GM12878 (cell line): ENCODE data around the gene HTR7. TPM values are rescaled to one million over a fixed set of nuclear protein-coding genes. Genes with fewer than 3 reads are reported as not detected.

Source experiments
- ATAC-seq: fragments of 200-7000 bp; cut with Tn5 transposase; 3 replicates; pipeline ENCODE4 v1.9.1; 2020; ENCODE audit warnings: mild to moderate bottlenecking, moderate library complexity
- BruUV-seq: library from RNA; stranded (reverse); fragments of 400-500 nt; replicated peaks from 2 replicates; lab custom pipeline; 2021; lab: Mats Ljungman, UMichigan
- CTCF ChIA-PET: fragments of 300-600 bp; sonication (Branson Sonifier 250); formaldehyde crosslinking; extraction: SDS; loops from one replicate; lab custom pipeline; 2021; ENCODE audit warnings: inconsistent platforms; lab: Yijun Ruan, JAX
- POLR2A ChIA-PET: fragments of 350-600 bp; formaldehyde crosslinking; extraction: SDS; loops from one replicate; lab custom pipeline; 2021; ENCODE audit warnings: inconsistent platforms; lab: Charles Lee
- RAD21 ChIA-PET: fragments of 300-600 bp; sonication (Branson Sonifier 250); formaldehyde crosslinking; loops from one replicate; lab custom pipeline; 2023; ENCODE audit warnings: antibody characterized with exemption; ENCODE audit not compliant: unreplicated experiment; lab: Charles Lee
- SMC1A ChIA-PET: fragments of 300-600 bp; sonication (Branson Sonifier 250); formaldehyde crosslinking; loops from one replicate; lab custom pipeline; 2023; ENCODE audit not compliant: unreplicated experiment, uncharacterized antibody; lab: Charles Lee
- DNase-seq: peaks from one replicate; pipeline ENCODE4 v3.0.0-alpha.2; 2011; ENCODE audit warnings: low read depth, low spot score
- FAIRE-seq: peaks from 3 replicates; lab custom pipeline; 2011; peaks lifted over from hg19 to GRCh38; lab: Jason Lieb, UNC
- H2AFZ ChIP-seq: 2 replicates; pipeline ENCODE4 v1.6.0; 2011; ENCODE audit warnings: low read depth, low read length, control low read depth; ENCODE audit not compliant: control insufficient read depth
- H3K27ac ChIP-seq: 2 replicates; pipeline ENCODE4 v1.5.1; 2011; ENCODE audit warnings: control low read depth; ENCODE audit not compliant: control insufficient read depth, insufficient read depth
- H3K27me3 ChIP-seq, 2 experiments: replicated peaks in 1 of 2; 2 replicates each; pipeline versions ENCODE4 v1.6.0 to v1.6.1; 2011; ENCODE audit warnings: low read length in 1 of 2; ENCODE audit not compliant: control insufficient read depth in 2 of 2, insufficient read depth in 2 of 2
- H3K36me3 ChIP-seq, 2 experiments: 2 replicates each; pipeline ENCODE4 v1.5.1; 2011; ENCODE audit warnings: low read length in 1 of 2; ENCODE audit not compliant: control insufficient read depth in 2 of 2, insufficient read depth in 2 of 2
- H3K4me1 ChIP-seq: 2 replicates; pipeline ENCODE4 v1.6.1; 2011; ENCODE audit warnings: mild to moderate bottlenecking, low read length, moderate library complexity, mixed read lengths; ENCODE audit not compliant: control insufficient read depth, insufficient read depth
- H3K4me2 ChIP-seq: 2 replicates; pipeline ENCODE4 v1.6.0; 2011; ENCODE audit warnings: control low read depth; ENCODE audit not compliant: control insufficient read depth, insufficient read depth
- H3K4me3 ChIP-seq: fragments of 200-600 bp; sonication (generic); 2 replicates; pipeline ENCODE4 v1.5.1; 2016
- H3K79me2 ChIP-seq: 2 replicates; pipeline ENCODE4 v1.6.0; 2011; ENCODE audit warnings: low read length; ENCODE audit not compliant: control insufficient read depth, insufficient read depth
- H3K9ac ChIP-seq: 2 replicates; pipeline ENCODE4 v1.8.0; 2011; ENCODE audit warnings: low read length, control low read depth, mixed read lengths; ENCODE audit not compliant: control insufficient read depth, insufficient read depth
- H3K9me3 ChIP-seq: replicated peaks from 3 replicates; pipeline ENCODE4 v1.5.1; 2011; ENCODE audit warnings: mild to moderate bottlenecking, low read length; ENCODE audit not compliant: control insufficient read depth, insufficient read depth
- H4K20me1 ChIP-seq: 2 replicates; pipeline ENCODE4 v1.6.0; 2011; ENCODE audit not compliant: control insufficient read depth, insufficient read depth
- EP300 ChIP-seq, 2 experiments: fragments of 150-350 bp in 1 of 2; IDR thresholded peaks; 2 replicates each; pipeline ENCODE4 v1.6.1; 2011 to 2012; ENCODE audit warnings: low read depth in 2 of 2, low read length in 2 of 2, borderline replicate concordance in 1 of 2, improper control_type of control experiment in 1 of 2, inconsistent platforms in 1 of 2; ENCODE audit not compliant: control insufficient read depth in 1 of 2
- EZH2 ChIP-seq: IDR thresholded peaks from 2 replicates; pipeline ENCODE4 v1.6.1; 2012; ENCODE audit warnings: low read depth, mild to moderate bottlenecking, control low read depth, inconsistent platforms, low read length, borderline replicate concordance; ENCODE audit not compliant: control insufficient read depth
- IKZF1 ChIP-seq: fragments of 450-650 bp; conservative IDR thresholded peaks from 2 replicates; pipeline ENCODE4 v1.6.1; 2017; ENCODE audit warnings: antibody characterized with exemption, mild to moderate bottlenecking
- IKZF2 ChIP-seq, 2 experiments: fragments of 450-650 bp; IDR thresholded peaks; 2 replicates each; pipeline ENCODE4 v1.6.1; 2017; ENCODE audit warnings: mild to moderate bottlenecking in 2 of 2, moderate library complexity in 2 of 2
- JUND ChIP-seq: IDR thresholded peaks from 2 replicates; pipeline ENCODE4 v1.6.1; 2012; ENCODE audit warnings: low read depth, mild to moderate bottlenecking, low read length, improper control_type of control experiment, moderate library complexity
- MEF2B ChIP-seq: fragments of 450-650 bp; IDR thresholded peaks from 2 replicates; pipeline ENCODE4 v1.6.1; 2018; ENCODE audit warnings: mild to moderate bottlenecking, moderate library complexity; ENCODE audit not compliant: partially characterized antibody, poor library complexity, severe bottlenecking
- NFYB ChIP-seq: IDR thresholded peaks from 2 replicates; pipeline ENCODE4 v1.6.1; 2011; ENCODE audit warnings: low read depth, mild to moderate bottlenecking, low read length, improper control_type of control experiment, moderate library complexity; ENCODE audit not compliant: insufficient read depth
- PAX5 ChIP-seq: IDR thresholded peaks from 2 replicates; pipeline ENCODE4 v1.6.1; 2011; ENCODE audit warnings: low read depth, low read length, borderline replicate concordance
- PKNOX1 ChIP-seq: fragments of 450-650 bp; IDR thresholded peaks from 2 replicates; pipeline ENCODE4 v1.6.1; 2016; ENCODE audit warnings: mild to moderate bottlenecking
- RB1 ChIP-seq: fragments of 450-650 bp; formaldehyde crosslinking; IDR thresholded peaks from 2 replicates; pipeline ENCODE4 v1.6.1; 2017; ENCODE audit warnings: mild to moderate bottlenecking, borderline replicate concordance
- RUNX3 ChIP-seq: IDR thresholded peaks from 2 replicates; pipeline ENCODE4 v1.6.1; 2012; ENCODE audit warnings: low read length, inconsistent platforms
- SP1 ChIP-seq: IDR thresholded peaks from one replicate; pipeline ENCODE4 v1.6.1; 2011; ENCODE audit warnings: low read depth, low read length
- STAT1 ChIP-seq: fragments of 450-650 bp; conservative IDR thresholded peaks from 2 replicates; pipeline ENCODE4 v1.6.1; 2014; ENCODE audit warnings: antibody characterized with exemption, mild to moderate bottlenecking
- TARDBP ChIP-seq: IDR thresholded peaks from 2 replicates; pipeline ENCODE4 v1.6.1; 2016; ENCODE audit warnings: borderline replicate concordance
- TCF3 ChIP-seq: IDR thresholded peaks from 2 replicates; pipeline ENCODE4 v1.6.1; 2012; ENCODE audit warnings: low read depth, mild to moderate bottlenecking, low read length, borderline replicate concordance; ENCODE audit not compliant: insufficient read depth
- USF1 ChIP-seq: IDR thresholded peaks from 2 replicates; pipeline ENCODE4 v1.6.1; 2011; ENCODE audit warnings: borderline replicate concordance, low read depth, mild to moderate bottlenecking, moderate library complexity, mixed read lengths, low read length; ENCODE audit not compliant: insufficient read depth; ENCODE audit errors: extremely low read length
- ZNF24 ChIP-seq: fragments of 450-650 bp; IDR thresholded peaks from 2 replicates; pipeline ENCODE4 v1.6.1; 2017; ENCODE audit warnings: antibody characterized with exemption, mild to moderate bottlenecking
- WGBS: methylation state at CpG from one replicate; pipeline ENCODE4 v1.1.6; 2016; ENCODE audit warnings: low lambda C conversion rate; ENCODE audit not compliant: insufficient replicate concordance, insufficient coverage; ENCODE audit errors: missing lambda C conversion rate; 5-methylcytosine and 5-hydroxymethylcytosine counted together
- in situ Hi-C: fragments of 300-500 bp; cut with MboI; formaldehyde crosslinking; loops from 9 replicates; pipeline ENCODE4 v1.14.3; 2018; ENCODE audit warnings: mixed read lengths
- intact Hi-C: fragments of 100-400 bp; cut with micrococcal nuclease; formaldehyde crosslinking; loops from one replicate; pipeline ENCODE4 v1.14.2; 2022; ENCODE audit not compliant: unreplicated experiment
- polyA plus RNA-seq, 11 experiments: library from polyadenylated mRNA; depleted of rRNA in 4 of 11; unstranded in 6 of 11; stranded (reverse) in 5 of 11; fragments of >200 nt; fragmentation: Nextera tagmentation in 4 of 11; fragmentation: Illumina TruSeq in 1 of 11; extraction: Ambion mirVana in 4 of 11; extraction: Trizol in 1 of 11; gene quantifications; 1 replicate in 1 of 11; 2 replicates in 10 of 11; pipeline versions ENCODE4 v1.2.1 to v1.2.3, GENCODE V29; 2011 to 2016; ENCODE audit warnings: inconsistent platforms in 2 of 11, missing spikeins in 2 of 11, low read depth in 1 of 11
- total RNA-seq, 4 experiments: library from RNA; depleted of rRNA in 3 of 4; stranded (reverse); fragments of >200 nt in 3 of 4; fragmentation: Illumina TruSeq in 1 of 4; extraction: Trizol in 1 of 4; gene quantifications; 2 replicates each; pipeline versions ENCODE4 v1.2.1 to v1.2.3, GENCODE V29; 2013 to 2021

HTR7 gene
- total and polyA plus RNA-seq, 10 of the 15 experiments (the other 5 are each of a cell fraction or from before 2014, with no cell fraction given), result 0.01 to 1.3 (median 0.06) TPM; not detected in 4

- peak; percentile 92 for ATAC-seq
- ChIA-PET SMC1A (interaction anchor here (0.6 kb wide), 1 partner anchor 320 kb away, joined by 3 read pairs; no protein-coding TSS in a partner anchor), CTCF (interaction anchor here (0.6 kb wide), 1 partner anchor 1283 kb away, joined by 4 read pairs; no protein-coding TSS in a partner anchor), POLR2A (no interaction called here), RAD21 (no interaction called here)
- Histone ChIP-seq H3K36me3 (no peaks in the 10 kb centered on the region), H4K20me1 (no peaks in the 10 kb centered on the region), H3K27me3 (no peaks in the 10 kb centered on the region), H3K9me3 (peaks cover 3% of the 10 kb centered on the region; the same call in 1 of the 3 replicates), H3K79me2 (no peaks in the 10 kb centered on the region), H3K4me3 (no peak overlapping the region), H2AFZ (no peak overlapping the region), H3K27ac (no peak overlapping the region), H3K4me1 (peaks cover 4% of the 10 kb centered on the region; the same call in 1 of the 2 replicates), H3K9ac (no peak overlapping the region), H3K4me2 (no peak overlapping the region; the same call in 1 of the 2 replicates)
- peak; percentile 35 for DNase-seq
- FAIRE-seq, result no peak
- in situ Hi-C loops (no loop called here), intact Hi-C loops (no loop called here)
- 11% methylated on average over 2 of the region's 2 CpGs for WGBS
- BruUV-seq, result no TSS peak
- TF ChIP-seq TARDBP (no peak), EP300 (IDR thresholded peaks at IDR 0.05; ENCODE audit: borderline replicate concordance in 1 of 2, control insufficient read depth in 1 of 2, low read depth in 2 of 2, low read length in 2 of 2) (peak; percentile 24 to 41; a peak in 1 of 4 replicates), RB1 (no peak), STAT1 (no peak), IKZF2 (IDR thresholded peaks at IDR 0.05) (peak in 1 of 2 experiments; percentile 26; a peak in 1 of 4 replicates), MEF2B (peak; percentile 22), NFYB (no peak), USF1 (no peak), TCF3 (no peak), ZNF24 (no peak), JUND (no peak), RUNX3 (0 out of 2 replicates have a peak, but pooled peaks have one; percentile 6), IKZF1 (0 out of 2 replicates have a peak, but pooled peaks have one; percentile 18), PAX5 (0 out of 2 replicates have a peak, but pooled peaks have one; percentile 38), SP1 (no peak), EZH2 (no peak), PKNOX1 (no peak)
Observed at GRCh38 chr10:90775351-90776028, 82.3 kb downstream of the HTR7 start.
